HepG2 (cell line): ENCODE results near the gene CEBPB. TPM values are rescaled to one million over a fixed set of nuclear protein-coding genes. Genes with fewer than 3 reads are reported as not detected.

Source experiments
- ATF7-NPFF ChIP-seq: sonication (generic); formaldehyde crosslinking; IDR thresholded peaks from 2 replicates; pipeline ENCODE4 v1.8.1; 2023; ENCODE audit warnings: mild to moderate bottlenecking, low read depth, missing genetic modification reagents, moderate library complexity
- BCLAF1 ChIP-seq: fragments of 450-650 bp; IDR thresholded peaks from 2 replicates; pipeline ENCODE4 v1.6.1; 2017; ENCODE audit warnings: mild to moderate bottlenecking
- HMGXB4 ChIP-seq, 2 experiments: sonication (generic) in 1 of 2; formaldehyde crosslinking in 1 of 2; IDR thresholded peaks; 2 replicates each; pipeline versions ENCODE4 v1.4.0 to v1.6.1; 2018 to 2020; ENCODE audit warnings: missing genetic modification reagents in 2 of 2, borderline replicate concordance in 1 of 2, low read depth in 1 of 2, mild to moderate bottlenecking in 1 of 2, missing biosample characterization in 1 of 2
- KLF9 ChIP-seq: IDR thresholded peaks from 2 replicates; pipeline ENCODE4 v1.6.1; 2016; ENCODE audit warnings: low read depth
- MAZ ChIP-seq, 2 experiments: sonication (generic) in 1 of 2; formaldehyde crosslinking in 1 of 2; IDR thresholded peaks; 2 replicates each; pipeline versions ENCODE4 v1.5.0 to v1.6.1; 2012 to 2020; ENCODE audit warnings: low read depth in 2 of 2, mild to moderate bottlenecking in 2 of 2, borderline replicate concordance in 1 of 2, improper control_type of control experiment in 1 of 2, low read length in 1 of 2, missing genetic modification reagents in 1 of 2, moderate library complexity in 1 of 2
- MEIS2 ChIP-seq: sonication (generic); formaldehyde crosslinking; IDR thresholded peaks from 2 replicates; pipeline ENCODE4 v1.9.0; 2021; ENCODE audit warnings: mild to moderate bottlenecking, missing genetic modification reagents
- RFXANK ChIP-seq: IDR thresholded peaks from 2 replicates; pipeline ENCODE4 v1.6.1; 2016
- ZNF331 ChIP-seq: sonication (generic); formaldehyde crosslinking; IDR thresholded peaks from 2 replicates; pipeline ENCODE4 v1.4.0; 2020; ENCODE audit warnings: missing genetic modification reagents
- ZNF350 ChIP-seq: sonication (generic); formaldehyde crosslinking; IDR thresholded peaks from 2 replicates; pipeline ENCODE4 v1.4.0; 2020; ENCODE audit warnings: mild to moderate bottlenecking, low read depth, missing genetic modification reagents, borderline replicate concordance
- polyA plus RNA-seq, 8 experiments: library from polyadenylated mRNA; depleted of rRNA in 3 of 8; stranded (reverse) in 7 of 8; unstranded in 1 of 8; fragments of >200 nt; fragmentation: Illumina TruSeq in 4 of 8; extraction: Trizol in 4 of 8; gene quantifications; 2 replicates each; pipeline versions ENCODE4 v1.2.1 to v1.2.3, GENCODE V29; 2011 to 2016; ENCODE audit warnings: low read depth in 4 of 8, missing spikeins in 1 of 8, mixed read lengths in 1 of 8; ENCODE audit not compliant: insufficient read depth in 1 of 8
- total RNA-seq, 5 experiments: library from RNA; depleted of rRNA; stranded (reverse); fragments of >200 nt; fragmentation: Illumina TruSeq; extraction: Trizol; gene quantifications; 2 replicates each; pipeline ENCODE4 v1.2.3, GENCODE V29; 2016; ENCODE audit warnings: low read depth in 1 of 5
- TF ChIP-seq, protein P1 (sequence below): sonication (generic); formaldehyde crosslinking; IDR thresholded peaks from 2 replicates; pipeline ENCODE4 v1.8.0; 2022; ENCODE audit warnings: missing genetic modification reagents, low read depth, mild to moderate bottlenecking, borderline replicate concordance
- TF ChIP-seq, protein P2 (sequence below): sonication (generic); formaldehyde crosslinking; IDR thresholded peaks from 2 replicates; pipeline ENCODE4 v1.4.0; 2020; ENCODE audit warnings: missing genetic modification reagents, borderline replicate concordance
- TF ChIP-seq, protein P3 (sequence below): sonication (generic); formaldehyde crosslinking; IDR thresholded peaks from 2 replicates; pipeline ENCODE4 v1.5.1; 2020; ENCODE audit warnings: mild to moderate bottlenecking, missing genetic modification reagents, borderline replicate concordance
- TF ChIP-seq, protein P4 (sequence below): sonication (generic); formaldehyde crosslinking; IDR thresholded peaks from 2 replicates; pipeline ENCODE4 v1.4.0; 2020; ENCODE audit warnings: mild to moderate bottlenecking, missing genetic modification reagents

CEBPB gene
- total and polyA plus RNA-seq, 2 of the 13 experiments (the other 11 are each of a cell fraction or from before 2014, with no cell fraction given): 18.5 to 28.2 TPM

- TF ChIP-seq, protein P1, sequence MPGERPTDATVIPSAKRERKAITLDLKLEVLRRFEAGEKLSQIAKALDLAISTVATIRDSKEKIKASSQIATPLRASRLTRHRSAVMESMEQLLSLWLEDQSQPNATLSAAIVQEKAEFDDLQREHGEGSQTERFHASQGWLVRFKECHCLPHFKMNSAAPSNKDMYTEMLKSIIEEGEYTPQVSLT (CRISPR knock-in tag): no peak
- TF ChIP-seq, protein P2, sequence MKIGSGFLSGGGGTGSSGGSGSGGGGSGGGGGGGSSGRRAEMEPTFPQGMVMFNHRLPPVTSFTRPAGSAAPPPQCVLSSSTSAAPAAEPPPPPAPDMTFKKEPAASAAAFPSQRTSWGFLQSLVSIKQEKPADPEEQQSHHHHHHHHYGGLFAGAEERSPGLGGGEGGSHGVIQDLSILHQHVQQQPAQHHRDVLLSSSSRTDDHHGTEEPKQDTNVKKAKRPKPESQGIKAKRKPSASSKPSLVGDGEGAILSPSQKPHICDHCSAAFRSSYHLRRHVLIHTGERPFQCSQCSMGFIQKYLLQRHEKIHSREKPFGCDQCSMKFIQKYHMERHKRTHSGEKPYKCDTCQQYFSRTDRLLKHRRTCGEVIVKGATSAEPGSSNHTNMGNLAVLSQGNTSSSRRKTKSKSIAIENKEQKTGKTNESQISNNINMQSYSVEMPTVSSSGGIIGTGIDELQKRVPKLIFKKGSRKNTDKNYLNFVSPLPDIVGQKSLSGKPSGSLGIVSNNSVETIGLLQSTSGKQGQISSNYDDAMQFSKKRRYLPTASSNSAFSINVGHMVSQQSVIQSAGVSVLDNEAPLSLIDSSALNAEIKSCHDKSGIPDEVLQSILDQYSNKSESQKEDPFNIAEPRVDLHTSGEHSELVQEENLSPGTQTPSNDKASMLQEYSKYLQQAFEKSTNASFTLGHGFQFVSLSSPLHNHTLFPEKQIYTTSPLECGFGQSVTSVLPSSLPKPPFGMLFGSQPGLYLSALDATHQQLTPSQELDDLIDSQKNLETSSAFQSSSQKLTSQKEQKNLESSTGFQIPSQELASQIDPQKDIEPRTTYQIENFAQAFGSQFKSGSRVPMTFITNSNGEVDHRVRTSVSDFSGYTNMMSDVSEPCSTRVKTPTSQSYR (CRISPR knock-in tag): peak; percentile 60
- TF ChIP-seq, protein P3, sequence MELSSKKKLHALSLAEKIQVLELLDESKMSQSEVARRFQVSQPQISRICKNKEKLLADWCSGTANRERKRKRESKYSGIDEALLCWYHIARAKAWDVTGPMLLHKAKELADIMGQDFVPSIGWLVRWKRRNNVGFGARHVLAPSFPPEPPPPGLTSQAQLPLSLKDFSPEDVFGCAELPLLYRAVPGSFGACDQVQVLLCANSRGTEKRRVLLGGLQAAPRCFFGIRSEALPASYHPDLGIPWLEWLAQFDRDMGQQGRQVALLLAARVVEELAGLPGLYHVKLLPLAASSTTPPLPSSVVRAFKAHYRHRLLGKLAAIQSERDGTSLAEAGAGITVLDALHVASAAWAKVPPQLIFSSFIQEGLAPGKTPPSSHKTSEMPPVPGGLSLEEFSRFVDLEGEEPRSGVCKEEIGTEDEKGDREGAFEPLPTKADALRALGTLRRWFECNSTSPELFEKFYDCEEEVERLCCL: no peak
- TF ChIP-seq MEIS2 (CRISPR knock-in tag) (0 out of 2 replicates have a peak, but pooled peaks have one; percentile 39), KLF9 (CRISPR knock-in tag) (no peak), ZNF350 (CRISPR knock-in tag) (0 out of 2 replicates have a peak, but pooled peaks have one; percentile 45), HMGXB4 (CRISPR knock-in tag; IDR thresholded peaks at IDR 0.05; ENCODE audit: borderline replicate concordance in 1 of 2, low read depth in 1 of 2) (no peak), RFXANK (CRISPR knock-in tag) (no peak), ATF7-NPFF (CRISPR knock-in tag) (no peak), ZNF331 (CRISPR knock-in tag) (no peak), BCLAF1 (no peak), MAZ (IDR thresholded peaks at IDR 0.05; ENCODE audit: borderline replicate concordance, low read depth, low read length) (peak; percentile 39; the same call in 1 of the 2 replicates), MAZ (CRISPR knock-in tag; IDR thresholded peaks at IDR 0.05; ENCODE audit: low read depth) (no peak)
- TF ChIP-seq, protein P4, sequence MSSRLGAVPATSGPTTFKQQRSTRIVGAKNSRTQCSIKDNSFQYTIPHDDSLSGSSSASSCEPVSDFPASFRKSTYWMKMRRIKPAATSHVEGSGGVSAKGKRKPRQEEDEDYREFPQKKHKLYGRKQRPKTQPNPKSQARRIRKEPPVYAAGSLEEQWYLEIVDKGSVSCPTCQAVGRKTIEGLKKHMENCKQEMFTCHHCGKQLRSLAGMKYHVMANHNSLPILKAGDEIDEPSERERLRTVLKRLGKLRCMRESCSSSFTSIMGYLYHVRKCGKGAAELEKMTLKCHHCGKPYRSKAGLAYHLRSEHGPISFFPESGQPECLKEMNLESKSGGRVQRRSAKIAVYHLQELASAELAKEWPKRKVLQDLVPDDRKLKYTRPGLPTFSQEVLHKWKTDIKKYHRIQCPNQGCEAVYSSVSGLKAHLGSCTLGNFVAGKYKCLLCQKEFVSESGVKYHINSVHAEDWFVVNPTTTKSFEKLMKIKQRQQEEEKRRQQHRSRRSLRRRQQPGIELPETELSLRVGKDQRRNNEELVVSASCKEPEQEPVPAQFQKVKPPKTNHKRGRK (CRISPR knock-in tag): 0 out of 2 replicates have a peak, but pooled peaks have one; percentile 12
Measured at GRCh38 chr20:50216543-50217206, 26.0 kb downstream of the CEBPB start (continued).
